Colonic mucosa (tissue), 4 donors: ENCODE results near the gene ANOS1. TPM values are rescaled to one million over a fixed set of nuclear protein-coding genes. Genes with fewer than 3 reads are reported as not detected.

Experiments used
- DNase-seq: peaks from one replicate; pipeline ENCODE4 v3.0.0-alpha.2; 2020
- H3K27ac ChIP-seq: fragments of 200-600 bp; one replicate; pipeline ENCODE4 v1.8.0; 2021
- H3K27me3 ChIP-seq: fragments of 200-600 bp; one replicate; pipeline ENCODE4 v1.8.0; 2021
- H3K36me3 ChIP-seq: fragments of 200-600 bp; one replicate; pipeline ENCODE4 v1.8.0; 2021
- H3K4me1 ChIP-seq: fragments of 200-600 bp; one replicate; pipeline ENCODE4 v1.8.0; 2021; ENCODE audit warnings: mild to moderate bottlenecking
- H3K4me3 ChIP-seq: fragments of 200-600 bp; one replicate; pipeline ENCODE4 v1.8.0; 2021
- H3K9ac ChIP-seq, 2 donors: one replicate each; pipeline ENCODE4 v1.7.0; 2013; ENCODE audit warnings: control low read depth in 2 of 2, low read depth in 2 of 2, low read length in 2 of 2
- H3K9me3 ChIP-seq: fragments of 200-600 bp; one replicate; pipeline ENCODE4 v1.8.0; 2021
- intact Hi-C: fragments of 100-400 bp; cut with DNase I; formaldehyde crosslinking; loops from one replicate; pipeline ENCODE4 v1.14.1; 2022
- total RNA-seq, 2 donors: library from RNA; stranded (reverse); fragmentation: NEBNext Ultra II Directional in 1 of 2; extraction: Animal tissue kit (Norgen Biotek cat#: 25700) in 1 of 2; gene quantifications; one replicate each; pipeline ENCODE4 v1.2.1, GENCODE V29; 2021
- TF ChIP-seq, protein P1 (sequence below): fragments of 200-600 bp; IDR thresholded peaks from one replicate; pipeline ENCODE4 v1.8.0; 2022; ENCODE audit warnings: antibody characterized with exemption, mild to moderate bottlenecking
- donor health status: healthy.
- donor health status: DM: no; HTN: no; CAD: no.
- donor health status: DM: no; HTN: no; CAD: no.

Gene ANOS1
- total RNA-seq, 2 donors from 2014 or later = 0.24 to 0.52 TPM

DNA sequence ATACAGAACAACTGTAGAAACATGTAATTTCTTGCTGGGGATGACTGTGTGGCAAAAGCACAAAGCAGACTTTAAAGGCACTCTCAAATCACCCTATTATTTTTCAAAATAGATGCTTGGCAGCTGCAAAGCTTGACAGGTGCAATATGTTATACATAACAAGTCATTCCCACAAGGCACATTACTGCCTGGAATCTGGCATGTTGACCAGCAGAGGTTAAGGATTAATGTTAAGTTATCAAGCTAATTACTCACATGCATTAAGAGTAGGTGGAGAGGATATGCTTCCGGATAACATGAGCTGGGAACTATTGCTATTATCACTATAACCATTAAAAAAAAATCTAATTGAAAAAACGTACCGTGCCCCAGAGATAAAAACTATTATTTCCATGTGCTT, 17.8 kb downstream of the ANOS1 start:
- no peaks in the 10 kb centered on the region for H3K27me3 ChIP-seq
- H3K9me3 ChIP-seq = no peaks in the 10 kb centered on the region
- no peak for DNase-seq
- no peak overlapping the region for H3K9ac ChIP-seq
- intact Hi-C loops = no loop called here
- no peaks in the 10 kb centered on the region for H3K4me1 ChIP-seq
- TF ChIP-seq, protein P1, sequence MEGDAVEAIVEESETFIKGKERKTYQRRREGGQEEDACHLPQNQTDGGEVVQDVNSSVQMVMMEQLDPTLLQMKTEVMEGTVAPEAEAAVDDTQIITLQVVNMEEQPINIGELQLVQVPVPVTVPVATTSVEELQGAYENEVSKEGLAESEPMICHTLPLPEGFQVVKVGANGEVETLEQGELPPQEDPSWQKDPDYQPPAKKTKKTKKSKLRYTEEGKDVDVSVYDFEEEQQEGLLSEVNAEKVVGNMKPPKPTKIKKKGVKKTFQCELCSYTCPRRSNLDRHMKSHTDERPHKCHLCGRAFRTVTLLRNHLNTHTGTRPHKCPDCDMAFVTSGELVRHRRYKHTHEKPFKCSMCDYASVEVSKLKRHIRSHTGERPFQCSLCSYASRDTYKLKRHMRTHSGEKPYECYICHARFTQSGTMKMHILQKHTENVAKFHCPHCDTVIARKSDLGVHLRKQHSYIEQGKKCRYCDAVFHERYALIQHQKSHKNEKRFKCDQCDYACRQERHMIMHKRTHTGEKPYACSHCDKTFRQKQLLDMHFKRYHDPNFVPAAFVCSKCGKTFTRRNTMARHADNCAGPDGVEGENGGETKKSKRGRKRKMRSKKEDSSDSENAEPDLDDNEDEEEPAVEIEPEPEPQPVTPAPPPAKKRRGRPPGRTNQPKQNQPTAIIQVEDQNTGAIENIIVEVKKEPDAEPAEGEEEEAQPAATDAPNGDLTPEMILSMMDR = no peak
- no peak overlapping the region for H3K4me3 ChIP-seq
- no peaks in the 10 kb centered on the region for H3K36me3 ChIP-seq
- H3K27ac ChIP-seq = no peak overlapping the region

DNA sequence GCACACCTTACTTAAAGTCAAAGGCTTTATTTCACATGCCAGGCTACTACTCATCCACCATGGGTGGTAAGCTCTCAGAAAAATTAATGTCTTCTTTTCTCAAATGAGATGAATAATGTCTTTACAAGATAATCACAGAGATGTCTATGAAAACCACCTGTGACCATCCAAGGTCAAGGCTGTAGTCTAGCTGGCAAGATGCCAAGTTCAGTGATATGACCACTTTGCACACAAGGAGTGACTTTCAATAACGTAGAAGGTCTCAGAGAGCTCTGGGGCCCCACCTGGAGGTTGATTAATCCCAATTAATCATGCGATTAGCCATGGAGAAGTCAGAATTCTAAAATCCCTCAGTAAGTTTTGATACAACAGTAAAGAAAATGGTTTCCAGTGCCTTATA, 20.5 kb downstream of the ANOS1 start:
- no peaks in the 10 kb centered on the region for H3K36me3 ChIP-seq
- intact Hi-C loops = no loop called here
- H3K27ac ChIP-seq = no peak overlapping the region
- no peak overlapping the region for H3K9ac ChIP-seq
- no peaks in the 10 kb centered on the region for H3K9me3 ChIP-seq
- TF ChIP-seq, protein P1 = no peak
- no peaks in the 10 kb centered on the region for H3K4me1 ChIP-seq
- no peaks in the 10 kb centered on the region for H3K27me3 ChIP-seq
- no peak overlapping the region for H3K4me3 ChIP-seq
- DNase-seq = no peak

DNA sequence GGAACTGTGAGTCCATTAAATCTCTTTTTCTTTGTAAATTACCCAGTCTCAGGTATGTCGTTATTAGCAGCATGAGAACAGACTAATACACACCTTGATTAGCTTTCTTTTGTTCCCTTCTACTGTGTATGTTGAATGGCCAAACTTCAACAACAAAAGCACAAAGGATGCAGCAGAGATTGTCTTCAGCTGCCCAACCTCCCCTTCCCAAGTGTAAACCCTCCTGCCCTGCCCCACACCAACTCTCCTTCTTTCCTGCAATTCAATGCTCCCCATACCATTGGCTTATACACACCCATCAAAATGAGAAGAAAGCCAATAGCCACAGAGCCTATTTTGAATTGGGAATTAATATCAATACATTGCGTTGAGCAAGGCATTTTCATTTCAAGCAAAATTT, 27.8 kb downstream of the ANOS1 start:
- Histone ChIP-seq H3K9ac (no peak overlapping the region), H3K4me3 (no peak overlapping the region), H3K27me3 (no peaks in the 10 kb centered on the region), H3K27ac (no peak overlapping the region), H3K9me3 (no peaks in the 10 kb centered on the region), H3K36me3 (no peaks in the 10 kb centered on the region), H3K4me1 (no peaks in the 10 kb centered on the region)
- TF ChIP-seq, protein P1 = no peak
- intact Hi-C loops = no loop called here
- no peak for DNase-seq

DNA sequence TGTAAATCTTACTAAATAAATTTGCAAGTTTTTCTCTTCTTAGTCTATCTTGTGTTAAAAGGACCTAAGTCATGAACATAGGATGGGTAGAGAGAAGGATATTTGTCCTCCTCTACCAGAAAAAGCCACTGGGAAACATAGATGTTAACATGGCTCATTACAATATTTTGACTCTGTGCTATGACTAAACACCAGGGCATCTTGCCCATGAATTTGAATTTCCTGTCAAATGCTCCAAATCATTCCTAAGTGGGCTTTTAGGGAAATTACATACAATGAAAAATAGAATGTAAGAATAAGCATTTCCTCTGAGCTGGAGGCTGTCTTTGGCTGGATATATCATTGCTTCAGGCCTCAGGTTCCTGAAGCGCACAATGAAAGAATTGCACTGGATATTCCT, 39.1 kb downstream of the ANOS1 start:
- Histone ChIP-seq H3K27ac (no peak overlapping the region), H3K36me3 (no peaks in the 10 kb centered on the region), H3K4me1 (no peaks in the 10 kb centered on the region), H3K9ac (no peak overlapping the region), H3K4me3 (no peak overlapping the region), H3K9me3 (no peaks in the 10 kb centered on the region), H3K27me3 (no peaks in the 10 kb centered on the region)
- DNase-seq = no peak
- intact Hi-C loops = no loop called here
- TF ChIP-seq, protein P1 = no peak

DNA sequence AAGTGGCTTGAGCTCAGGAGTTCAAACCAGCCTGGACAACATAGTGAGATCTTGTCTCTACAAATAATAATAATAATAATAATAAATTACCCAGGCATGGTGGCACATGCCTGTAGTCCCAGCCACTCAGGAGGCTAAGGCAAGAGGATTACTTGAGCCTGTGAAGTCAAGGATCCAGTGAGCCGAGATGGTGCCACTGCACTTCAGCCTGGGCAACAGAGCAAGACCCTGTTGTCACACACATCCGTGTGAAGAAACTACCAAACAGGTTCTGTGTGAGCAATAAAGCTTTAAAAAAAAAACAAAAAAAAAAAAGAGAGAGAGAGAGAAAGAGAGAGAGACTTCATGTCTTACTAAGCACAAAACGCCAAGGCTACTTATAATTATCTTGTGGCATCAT, 42.5 kb downstream of the ANOS1 start:
- Histone ChIP-seq H3K4me1 (no peaks in the 10 kb centered on the region), H3K9ac (no peak overlapping the region), H3K27ac (no peak overlapping the region), H3K9me3 (no peaks in the 10 kb centered on the region), H3K4me3 (no peak overlapping the region), H3K27me3 (no peaks in the 10 kb centered on the region), H3K36me3 (no peaks in the 10 kb centered on the region)
- TF ChIP-seq, protein P1 = no peak
- no peak for DNase-seq
- intact Hi-C loops = no loop called here

DNA sequence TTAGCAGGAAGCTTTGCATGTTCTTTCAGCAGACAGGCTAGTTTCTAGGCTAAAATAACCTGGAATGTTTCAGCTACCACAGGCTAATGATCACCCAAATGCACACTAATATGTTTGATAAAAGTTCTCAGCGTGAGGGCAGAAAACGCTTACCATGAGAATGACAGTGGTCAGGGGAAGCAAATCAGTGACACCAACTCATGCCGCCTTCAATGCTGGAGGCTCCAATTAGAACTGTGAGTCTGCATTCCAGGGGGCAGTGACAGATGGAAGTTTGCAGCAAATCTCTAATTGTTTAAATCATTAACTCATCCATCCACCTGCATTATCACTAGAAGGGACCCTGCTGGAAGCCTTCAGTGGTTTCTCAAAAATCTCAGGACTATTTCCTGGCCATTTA, 43.2 kb downstream of the ANOS1 start:
- TF ChIP-seq, protein P1 = no peak

More for the DNA sequence above, 43.2 kb downstream of the ANOS1 start:
- no peak for DNase-seq
- Histone ChIP-seq H3K9ac (no peak overlapping the region), H3K4me3 (no peak overlapping the region), H3K9me3 (no peaks in the 10 kb centered on the region), H3K27ac (no peak overlapping the region), H3K4me1 (no peaks in the 10 kb centered on the region), H3K27me3 (no peaks in the 10 kb centered on the region), H3K36me3 (no peaks in the 10 kb centered on the region)
- intact Hi-C loops = no loop called here
